Liver (tissue), 9 donors: ENCODE results near the gene SLC25A26. TPM values are rescaled to one million over a fixed set of nuclear protein-coding genes. Genes with fewer than 3 reads are reported as not detected.

Experiments used
- DNase-seq: peaks from one replicate; pipeline ENCODE4 v3.0.0-alpha.2; 2017; ENCODE audit warnings: low spot score
- H3K27ac ChIP-seq, 2 donors: one replicate each; pipeline ENCODE4 v1.7.0; 2013; ENCODE audit warnings: inconsistent platforms in 2 of 2, low read length in 2 of 2, control low read depth in 1 of 2, low read depth in 1 of 2, mild to moderate bottlenecking in 1 of 2
- H3K27me3 ChIP-seq, 4 donors: one replicate each; pipeline versions ENCODE4 v1.6.1 to v1.7.0; 2013; ENCODE audit warnings: low read length in 3 of 4, inconsistent platforms in 1 of 4, mild to moderate bottlenecking in 1 of 4, moderate library complexity in 1 of 4; ENCODE audit not compliant: control insufficient read depth in 4 of 4, insufficient read depth in 4 of 4
- H3K36me3 ChIP-seq, 4 donors: one replicate each; pipeline versions ENCODE4 v1.6.1 to v1.7.0; 2013; ENCODE audit warnings: low read length in 3 of 4, mild to moderate bottlenecking in 3 of 4, low read depth in 1 of 4, moderate library complexity in 1 of 4; ENCODE audit not compliant: control insufficient read depth in 4 of 4, insufficient read depth in 3 of 4
- H3K4me1 ChIP-seq, 4 donors: one replicate each; pipeline versions ENCODE4 v1.6.1 to v1.7.0; 2013; ENCODE audit warnings: low read length in 3 of 4, mild to moderate bottlenecking in 3 of 4, moderate library complexity in 1 of 4; ENCODE audit not compliant: control insufficient read depth in 4 of 4, insufficient read depth in 4 of 4
- H3K4me3 ChIP-seq, 3 donors: one replicate each; pipeline versions ENCODE4 v1.6.1 to v1.7.0; 2013; ENCODE audit warnings: low read length in 3 of 3, control low read depth in 1 of 3, low read depth in 1 of 3, mild to moderate bottlenecking in 1 of 3
- H3K9ac ChIP-seq, 2 donors: one replicate each; pipeline ENCODE4 v1.7.0; 2013; ENCODE audit warnings: low read length in 2 of 2, mild to moderate bottlenecking in 2 of 2, moderate library complexity in 2 of 2, control low read depth in 1 of 2, low read depth in 1 of 2
- H3K9me3 ChIP-seq, 4 donors: one replicate each; pipeline versions ENCODE4 v1.6.1 to v1.7.0; 2013; ENCODE audit warnings: low read length in 3 of 4; ENCODE audit not compliant: control insufficient read depth in 4 of 4
- ATF3 ChIP-seq: IDR thresholded peaks from 2 replicates; pipeline ENCODE4 v1.6.1; 2016; ENCODE audit warnings: antibody characterized with exemption
- EGR1 ChIP-seq, 2 donors: IDR thresholded peaks; 2 replicates each; pipeline ENCODE4 v1.6.1; 2016 to 2018; ENCODE audit warnings: antibody characterized with exemption in 2 of 2, low read depth in 2 of 2
- FOXA2 ChIP-seq: IDR thresholded peaks from 2 replicates; pipeline ENCODE4 v1.6.1; 2016; ENCODE audit warnings: antibody characterized with exemption
- GABPA ChIP-seq, 2 donors: IDR thresholded peaks in 1 of 2; conservative IDR thresholded peaks in 1 of 2; 2 replicates each; pipeline ENCODE4 v1.6.1; 2016; ENCODE audit warnings: antibody characterized with exemption in 2 of 2, mild to moderate bottlenecking in 1 of 2, moderate library complexity in 1 of 2
- HNF4A ChIP-seq, 2 donors: conservative IDR thresholded peaks; 2 replicates each; pipeline ENCODE4 v1.6.1; 2016; ENCODE audit warnings: antibody characterized with exemption in 2 of 2, mild to moderate bottlenecking in 2 of 2
- HNF4G ChIP-seq: IDR thresholded peaks from 2 replicates; pipeline ENCODE4 v1.6.1; 2016; ENCODE audit warnings: antibody characterized with exemption
- JUND ChIP-seq, 2 donors: IDR thresholded peaks; 2 replicates each; pipeline ENCODE4 v1.6.1; 2016; ENCODE audit warnings: antibody characterized with exemption in 2 of 2
- MAX ChIP-seq: IDR thresholded peaks from 2 replicates; pipeline ENCODE4 v1.6.1; 2016; ENCODE audit warnings: antibody characterized with exemption
- NR2F2 ChIP-seq: IDR thresholded peaks from 2 replicates; pipeline ENCODE4 v1.6.1; 2016; ENCODE audit warnings: antibody characterized with exemption
- RAD21 ChIP-seq, 2 donors: IDR thresholded peaks; 2 replicates each; pipeline ENCODE4 v1.6.1; 2016; ENCODE audit warnings: antibody characterized with exemption in 2 of 2, mild to moderate bottlenecking in 2 of 2
- SP1 ChIP-seq: IDR thresholded peaks from 2 replicates; pipeline ENCODE4 v1.6.1; 2018; ENCODE audit warnings: antibody characterized with exemption, mild to moderate bottlenecking
- TAF1 ChIP-seq: conservative IDR thresholded peaks from 2 replicates; pipeline ENCODE4 v1.6.1; 2016; ENCODE audit warnings: antibody characterized with exemption, mild to moderate bottlenecking
- YY1 ChIP-seq: IDR thresholded peaks from 2 replicates; pipeline ENCODE4 v1.6.1; 2016; ENCODE audit warnings: antibody characterized with exemption, mild to moderate bottlenecking
- ZBTB33 ChIP-seq: IDR thresholded peaks from 2 replicates; pipeline ENCODE4 v1.6.1; 2016; ENCODE audit warnings: antibody characterized with exemption
- WGBS: extraction: QIAGEN DNeasy Blood & Tissue Kit; methylation state at CpG from one replicate; pipeline ENCODE4 v1.1.7; 2013; 5-methylcytosine and 5-hydroxymethylcytosine counted together
- polyA plus RNA-seq, 2 donors: library from polyadenylated mRNA; stranded (reverse) in 1 of 2; unstranded in 1 of 2; fragments of 200-250 nt in 1 of 2; fragments of >200 nt in 1 of 2; fragmentation: Nextera tagmentation in 1 of 2; extraction: Ambion mirVana in 1 of 2; gene quantifications; one replicate each; pipeline versions ENCODE4 v1.2.1 to v1.2.3, GENCODE V29; 2013 to 2015
- total RNA-seq, 2 donors: library from RNA; depleted of rRNA; stranded (reverse); fragments of >200 nt; gene quantifications; one replicate each; pipeline ENCODE4 v1.2.3, GENCODE V29; 2014
- TF ChIP-seq, protein P1 (sequence below): fragments of 150-350 bp; IDR thresholded peaks from 2 replicates; pipeline ENCODE4 v1.5.1; 2017; ENCODE audit warnings: improper control_type of control experiment, low read depth, low read length; ENCODE audit not compliant: missing input control
- donor health status: healthy.
- donor health status: healthy.
- donor health status: healthy.
- donor health status: healthy.
- donor health status: healthy.

SLC25A26 gene
- total and polyA plus RNA-seq, 4 donors, result 9.9 to 21.6 (median 12.8) TPM

GRCh38 chr3:66229931-66230330, 9.1 kb downstream of the SLC25A26 start:
- Histone ChIP-seq H3K27ac (no peak overlapping the region), H3K27me3 (no peaks in the 10 kb centered on the region), H3K9me3 (no peaks in the 10 kb centered on the region), H3K36me3 (no peaks in the 10 kb centered on the region), H3K4me3 (no peak overlapping the region), H3K4me1 (peaks cover 0 to 18% (median 2%) of the 10 kb centered on the region in 4 donors), H3K9ac (no peak overlapping the region)
- WGBS, result 61% methylated on average over 4 of the region's 4 CpGs
- TF ChIP-seq JUND (IDR thresholded peaks at IDR 0.05), result no peak
- DNase-seq, result no peak

GRCh38 chr3:66233033-66233432, 12.2 kb downstream of the SLC25A26 start:
- TF ChIP-seq TAF1, result no peak
- TF ChIP-seq, protein P1, sequence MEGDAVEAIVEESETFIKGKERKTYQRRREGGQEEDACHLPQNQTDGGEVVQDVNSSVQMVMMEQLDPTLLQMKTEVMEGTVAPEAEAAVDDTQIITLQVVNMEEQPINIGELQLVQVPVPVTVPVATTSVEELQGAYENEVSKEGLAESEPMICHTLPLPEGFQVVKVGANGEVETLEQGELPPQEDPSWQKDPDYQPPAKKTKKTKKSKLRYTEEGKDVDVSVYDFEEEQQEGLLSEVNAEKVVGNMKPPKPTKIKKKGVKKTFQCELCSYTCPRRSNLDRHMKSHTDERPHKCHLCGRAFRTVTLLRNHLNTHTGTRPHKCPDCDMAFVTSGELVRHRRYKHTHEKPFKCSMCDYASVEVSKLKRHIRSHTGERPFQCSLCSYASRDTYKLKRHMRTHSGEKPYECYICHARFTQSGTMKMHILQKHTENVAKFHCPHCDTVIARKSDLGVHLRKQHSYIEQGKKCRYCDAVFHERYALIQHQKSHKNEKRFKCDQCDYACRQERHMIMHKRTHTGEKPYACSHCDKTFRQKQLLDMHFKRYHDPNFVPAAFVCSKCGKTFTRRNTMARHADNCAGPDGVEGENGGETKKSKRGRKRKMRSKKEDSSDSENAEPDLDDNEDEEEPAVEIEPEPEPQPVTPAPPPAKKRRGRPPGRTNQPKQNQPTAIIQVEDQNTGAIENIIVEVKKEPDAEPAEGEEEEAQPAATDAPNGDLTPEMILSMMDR, result no peak
- no peak for TF ChIP-seq MAX
- no peak for TF ChIP-seq YY1
- Histone ChIP-seq H3K9me3 (no peaks in the 10 kb centered on the region), H3K9ac (no peak overlapping the region), H3K27ac (no peak overlapping the region), H3K4me3 (no peak overlapping the region), H3K36me3 (no peaks in the 10 kb centered on the region), H3K4me1 (peaks cover 0 to 7% (median 2%) of the 10 kb centered on the region in 4 donors), H3K27me3 (no peaks in the 10 kb centered on the region)
- DNase-seq, result no peak
- 80% methylated on average over 4 of the region's 4 CpGs for WGBS

- Histone ChIP-seq H3K27me3 (no peaks in the 10 kb centered on the region), H3K4me1 (peaks cover 0 to 3% (median under 1%) of the 10 kb centered on the region in 4 donors)
- DNase-seq, result no peak
Measured at GRCh38 chr3:66236281-66236680, 15.5 kb downstream of the SLC25A26 start.

More at GRCh38 chr3:66236281-66236680, 15.5 kb downstream of the SLC25A26 start:
- WGBS, result 96% methylated on average over 5 of the region's 5 CpGs
- Histone ChIP-seq H3K27ac (no peak overlapping the region), H3K9me3 (no peaks in the 10 kb centered on the region), H3K4me3 (no peak overlapping the region), H3K9ac (no peak overlapping the region), H3K36me3 (peaks cover 0 to 12% (median 8%) of the 10 kb centered on the region in 4 donors)
- TF ChIP-seq SP1 (no peak), EGR1 (IDR thresholded peaks at IDR 0.05; ENCODE audit: low read depth in 2 of 2) (no peak), HNF4G (no peak), HNF4A (conservative IDR thresholded peaks at IDR 0.05) (no peak), RAD21 (IDR thresholded peaks at IDR 0.05) (no peak), NR2F2 (no peak), ATF3 (no peak), GABPA (IDR thresholded peaks at IDR 0.05 in 1 of 2, conservative IDR thresholded peaks at IDR 0.05 in 1 of 2) (no peak), ZBTB33 (no peak), YY1 (no peak), FOXA2 (no peak)
